Brain pericyte (primary cell): Measurements from ENCODE around the gene APCDD1L.
"Not testable (repeated sequence)": the region's sequence is repeated elsewhere in the genome, so short reads cannot be mapped to it uniquely, and the experiment has no call there.

ENCODE experiments used
- DNase-seq: peaks from one replicate; pipeline ENCODE4 v3.0.0-alpha.2; 2012; ENCODE audit warnings: low read depth, low spot score

APCDD1L gene

GRCh38 chr20:58416057-58416456 is 99.1 kb downstream of the APCDD1L start:
- DNase-seq = no peak

- not testable (repeated sequence) for DNase-seq
Observed at GRCh38 chr20:58414786-58415185, 100.4 kb downstream of the APCDD1L start.

- not testable (repeated sequence) for DNase-seq
Observed at GRCh38 chr20:58414216-58414615, 101.0 kb downstream of the APCDD1L start.
